ENCODE data around the gene PATZ1. TPM values are rescaled to one million over a fixed set of nuclear protein-coding genes. Genes with fewer than 3 reads are reported as not detected.

The PATZ1 gene
- total RNA-seq, 1 experiment from 2014 or later: 28.2 TPM

DNA sequence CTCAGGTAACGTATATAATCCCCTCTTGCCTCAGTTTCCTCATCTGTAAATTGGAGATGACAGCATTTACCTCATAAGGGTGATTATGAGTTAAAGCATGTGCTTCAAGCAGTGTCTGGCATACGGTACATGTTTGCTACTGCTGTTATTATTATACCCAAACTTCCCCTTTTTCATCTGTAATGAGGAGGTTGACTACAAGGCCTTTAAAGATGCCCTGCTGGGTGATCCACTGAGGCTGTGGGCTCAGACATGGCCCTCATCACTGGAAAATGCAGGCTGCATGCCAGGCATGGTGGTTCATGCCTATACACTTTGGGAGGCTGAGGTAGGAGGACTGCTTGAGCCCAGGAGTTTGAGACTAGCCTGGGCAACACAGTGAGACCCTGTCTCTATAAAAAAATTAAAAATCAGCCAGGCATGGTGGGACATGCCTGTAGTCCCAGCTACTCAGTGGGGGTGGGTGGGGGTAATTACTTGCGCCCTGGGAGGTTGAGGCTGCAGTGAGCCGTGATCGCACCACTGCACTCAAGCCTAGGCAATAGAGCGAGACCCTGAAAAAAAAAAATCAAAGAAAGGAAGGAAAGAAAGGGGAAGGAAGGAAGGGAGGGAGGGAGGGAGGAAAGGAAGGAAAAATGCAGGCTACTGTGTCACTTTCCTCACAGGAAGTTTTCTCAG, 58.2 kb downstream of the PATZ1 start:
- Histone ChIP-seq H3K36me3 (ENCODE audit: low read depth) (0 out of 2 replicates have a peak, but pooled peaks cover 3% of the 10 kb centered on the region), H3K79me2 (ENCODE audit: low read depth) (no peaks in the 10 kb centered on the region), H3K4me3 (no peak overlapping the region), H4K20me1 (ENCODE audit: insufficient read depth) (no peaks in the 10 kb centered on the region), H2AFZ (no peak overlapping the region), H3K4me1 (replicated peaks; ENCODE audit: insufficient read depth) (peaks cover 26% of the 10 kb centered on the region), H3K9me2 (ENCODE audit: insufficient read depth) (no peaks in the 10 kb centered on the region), H3K4me2 (no peak overlapping the region), H3K27ac (no peak overlapping the region), H3K27me3 (ENCODE audit: insufficient read depth, low read depth) (no peaks in the 10 kb centered on the region), H3F3A (ENCODE audit: insufficient read depth, low read depth) (peaks cover 13% of the 10 kb centered on the region), H3K9me3 (ENCODE audit: insufficient read depth, low read depth) (no peaks in the 10 kb centered on the region)
- no TSS peak for BruUV-seq (replicated peaks)
- DNase-seq: no peak
- TF ChIP-seq EZH2 (IDR thresholded peaks at IDR 0.05; ENCODE audit: low read depth): no peak
- TF ChIP-seq, protein P1, sequence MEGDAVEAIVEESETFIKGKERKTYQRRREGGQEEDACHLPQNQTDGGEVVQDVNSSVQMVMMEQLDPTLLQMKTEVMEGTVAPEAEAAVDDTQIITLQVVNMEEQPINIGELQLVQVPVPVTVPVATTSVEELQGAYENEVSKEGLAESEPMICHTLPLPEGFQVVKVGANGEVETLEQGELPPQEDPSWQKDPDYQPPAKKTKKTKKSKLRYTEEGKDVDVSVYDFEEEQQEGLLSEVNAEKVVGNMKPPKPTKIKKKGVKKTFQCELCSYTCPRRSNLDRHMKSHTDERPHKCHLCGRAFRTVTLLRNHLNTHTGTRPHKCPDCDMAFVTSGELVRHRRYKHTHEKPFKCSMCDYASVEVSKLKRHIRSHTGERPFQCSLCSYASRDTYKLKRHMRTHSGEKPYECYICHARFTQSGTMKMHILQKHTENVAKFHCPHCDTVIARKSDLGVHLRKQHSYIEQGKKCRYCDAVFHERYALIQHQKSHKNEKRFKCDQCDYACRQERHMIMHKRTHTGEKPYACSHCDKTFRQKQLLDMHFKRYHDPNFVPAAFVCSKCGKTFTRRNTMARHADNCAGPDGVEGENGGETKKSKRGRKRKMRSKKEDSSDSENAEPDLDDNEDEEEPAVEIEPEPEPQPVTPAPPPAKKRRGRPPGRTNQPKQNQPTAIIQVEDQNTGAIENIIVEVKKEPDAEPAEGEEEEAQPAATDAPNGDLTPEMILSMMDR (conservative IDR thresholded peaks at IDR 0.05): no peak
- intact Hi-C loops (cut with micrococcal nuclease; ENCODE audit: unreplicated experiment): no loop called here
- CTCF ChIA-PET: no interaction called here
- POLR2A ChIA-PET (ENCODE audit: unreplicated experiment): no interaction called here

DNA sequence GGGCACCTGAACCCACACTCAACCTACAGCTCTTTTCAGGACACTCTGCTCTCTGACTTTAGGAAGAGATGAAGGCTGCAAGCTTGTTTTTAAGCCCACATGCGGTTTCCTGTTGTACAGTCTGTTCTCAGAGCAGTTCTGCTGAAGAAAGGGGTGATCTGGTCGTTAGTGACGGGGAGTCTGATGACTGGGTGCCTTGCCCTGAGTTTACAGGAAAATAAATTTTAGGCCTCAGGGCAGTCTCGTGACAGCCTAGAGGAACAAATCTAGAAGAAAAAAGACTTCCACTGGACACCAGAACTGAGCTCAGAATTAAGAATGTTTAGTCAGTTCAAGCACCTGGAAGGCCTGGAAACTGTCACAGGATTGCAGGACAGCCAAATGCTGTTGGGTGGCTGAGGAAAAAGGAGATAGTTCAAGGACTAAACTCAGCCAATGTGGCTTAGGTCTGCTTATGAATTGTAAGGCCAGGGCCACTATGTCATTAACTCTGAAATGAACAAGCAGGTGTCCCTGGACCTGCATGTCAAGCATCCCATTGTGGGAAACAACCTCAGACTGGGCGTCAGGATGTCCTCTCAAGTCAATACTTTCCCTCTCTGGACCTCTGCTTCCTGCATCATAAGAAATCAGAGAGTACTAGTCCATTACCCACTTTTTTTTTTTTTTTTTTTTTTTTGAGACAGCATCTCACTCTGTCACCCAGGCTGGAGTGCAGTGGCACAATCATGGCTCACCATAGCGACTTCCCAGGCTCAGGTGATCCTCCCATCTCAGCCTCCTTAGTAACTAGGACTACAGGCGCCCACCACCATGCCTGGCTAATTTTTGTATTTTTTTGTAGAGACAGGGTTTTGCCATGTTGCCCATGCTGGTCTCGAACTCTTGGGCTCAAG, 59.5 kb downstream of the PATZ1 start:
- 0 out of 2 replicates have a peak, but pooled peaks cover 3% of the 10 kb centered on the region for H3K36me3 ChIP-seq (ENCODE audit: low read depth)
- H3K4me2 ChIP-seq: no peak overlapping the region
- H3K27me3 ChIP-seq (ENCODE audit: insufficient read depth, low read depth): no peaks in the 10 kb centered on the region
- no peaks in the 10 kb centered on the region for H3K9me3 ChIP-seq (ENCODE audit: insufficient read depth, low read depth)
- intact Hi-C loops (cut with micrococcal nuclease; ENCODE audit: unreplicated experiment): no loop called here
- DNase-seq: no peak
- H3K79me2 ChIP-seq (ENCODE audit: low read depth): no peaks in the 10 kb centered on the region
- no peaks in the 10 kb centered on the region for H3K9me2 ChIP-seq (ENCODE audit: insufficient read depth)
- TF ChIP-seq, protein P1 (conservative IDR thresholded peaks at IDR 0.05): no peak
- TF ChIP-seq EZH2 (IDR thresholded peaks at IDR 0.05; ENCODE audit: low read depth): no peak
- CTCF ChIA-PET: no interaction called here
- H4K20me1 ChIP-seq (ENCODE audit: insufficient read depth): no peaks in the 10 kb centered on the region
- no peak overlapping the region for H3K27ac ChIP-seq
- H3K4me3 ChIP-seq: no peak overlapping the region
- H2AFZ ChIP-seq: no peak overlapping the region
- peaks cover 13% of the 10 kb centered on the region for H3K4me1 ChIP-seq (replicated peaks; ENCODE audit: insufficient read depth)
- POLR2A ChIA-PET (ENCODE audit: unreplicated experiment): no interaction called here
- BruUV-seq (replicated peaks): no TSS peak
- H3F3A ChIP-seq (ENCODE audit: insufficient read depth, low read depth): peaks cover 7% of the 10 kb centered on the region

DNA sequence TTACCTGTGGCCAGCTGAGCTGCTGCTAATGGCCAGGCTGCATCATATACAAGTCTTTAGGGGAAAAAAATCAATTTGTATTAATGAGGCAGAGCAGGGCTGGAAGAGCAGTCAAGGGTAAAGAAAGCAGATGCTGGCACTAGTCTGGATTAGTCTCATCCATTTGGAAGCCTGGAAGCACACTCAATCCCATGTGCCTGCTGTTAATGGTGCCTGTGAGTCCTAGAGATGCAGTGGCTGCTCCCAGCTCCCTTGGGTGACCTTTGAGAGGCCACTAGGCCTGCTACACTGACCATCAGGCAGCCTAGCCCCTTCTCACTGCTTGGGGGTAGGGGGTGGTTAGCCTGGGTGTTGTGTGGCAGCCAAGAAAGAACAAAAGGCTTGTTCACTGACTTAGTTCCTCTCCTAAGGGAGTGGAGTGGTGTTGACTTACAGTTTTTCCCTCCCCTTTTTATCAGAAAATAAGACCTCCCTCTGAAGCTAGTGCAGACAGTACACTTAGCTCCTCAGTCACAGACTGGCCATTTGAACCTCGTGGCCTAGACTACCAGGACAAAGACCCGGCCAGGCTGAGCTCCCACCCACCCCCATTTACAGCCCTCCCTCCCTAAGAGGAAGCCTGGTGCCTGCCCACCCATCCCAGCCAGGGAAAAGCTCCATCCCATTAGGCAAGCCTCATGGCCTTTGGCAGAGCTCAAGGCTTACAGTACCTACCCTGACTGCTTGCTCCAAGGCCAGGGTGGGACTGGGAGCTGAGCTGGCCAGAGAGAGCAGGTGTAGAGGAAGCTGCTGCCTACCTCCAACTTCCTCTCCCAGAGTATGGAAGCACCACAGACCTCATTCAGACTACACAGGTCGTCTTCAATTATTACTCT, 61.6 kb downstream of the PATZ1 start:
- Histone ChIP-seq H3K79me2 (ENCODE audit: low read depth) (no peaks in the 10 kb centered on the region), H3K4me1 (replicated peaks; ENCODE audit: insufficient read depth) (peaks cover 17% of the 10 kb centered on the region), H3K9me2 (ENCODE audit: insufficient read depth) (no peaks in the 10 kb centered on the region), H3F3A (ENCODE audit: insufficient read depth, low read depth) (no peaks in the 10 kb centered on the region; the same call in 1 of the 2 replicates), H3K36me3 (ENCODE audit: low read depth) (0 out of 2 replicates have a peak, but pooled peaks cover 3% of the 10 kb centered on the region), H3K9me3 (ENCODE audit: insufficient read depth, low read depth) (no peaks in the 10 kb centered on the region), H4K20me1 (ENCODE audit: insufficient read depth) (no peaks in the 10 kb centered on the region), H2AFZ (no peak overlapping the region), H3K27me3 (ENCODE audit: insufficient read depth, low read depth) (no peaks in the 10 kb centered on the region), H3K4me3 (no peak overlapping the region), H3K4me2 (no peak overlapping the region), H3K27ac (no peak overlapping the region)
- intact Hi-C loops (cut with micrococcal nuclease; ENCODE audit: unreplicated experiment): no loop called here
- POLR2A ChIA-PET (ENCODE audit: unreplicated experiment): no interaction called here
- no peak for TF ChIP-seq EZH2 (IDR thresholded peaks at IDR 0.05; ENCODE audit: low read depth)
- TF ChIP-seq, protein P1 (conservative IDR thresholded peaks at IDR 0.05): no peak
- no TSS peak for BruUV-seq (replicated peaks)
- CTCF ChIA-PET: no interaction called here
- DNase-seq: no peak
